ENCODE results near the gene FAIM2. TPM values are rescaled to one million over a fixed set of nuclear protein-coding genes. Genes with fewer than 3 reads are reported as not detected.
A peak's percentile ranks its signal among the peaks of the same experiment; 100 is the strongest.

The FAIM2 gene
- total and polyA plus RNA-seq, 9 donors: under 0.01 to 19.3 (median 2.4) TPM

DNA sequence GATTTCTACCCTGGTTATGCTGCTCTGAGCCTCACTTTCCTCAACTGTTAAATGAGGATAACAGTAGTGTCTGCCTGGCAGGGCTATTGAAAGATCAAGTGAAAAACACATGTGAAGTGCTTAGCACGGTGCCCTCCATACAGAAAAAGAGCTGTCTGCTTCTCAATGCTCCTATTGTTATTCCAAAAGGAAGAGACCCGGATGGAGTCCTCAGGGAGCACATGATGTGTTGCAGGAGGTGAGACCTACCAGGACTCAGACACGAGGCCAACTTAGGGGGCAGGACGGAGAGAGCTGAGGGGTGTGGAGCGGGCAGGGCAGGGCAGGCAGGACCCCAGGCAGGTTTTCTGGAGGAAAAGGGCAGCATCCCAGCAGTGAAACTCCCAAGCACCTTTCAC, 8.9 kb downstream of the FAIM2 start:
- 76 to 85% (median 82%) methylated on average over 5 of the region's 5 CpGs for WGBS, 3 donors
- intact Hi-C loops (cut with DNase I): no loop called here
- no peaks in the 10 kb centered on the region for H3K27me3 ChIP-seq
- TF ChIP-seq, protein P1, sequence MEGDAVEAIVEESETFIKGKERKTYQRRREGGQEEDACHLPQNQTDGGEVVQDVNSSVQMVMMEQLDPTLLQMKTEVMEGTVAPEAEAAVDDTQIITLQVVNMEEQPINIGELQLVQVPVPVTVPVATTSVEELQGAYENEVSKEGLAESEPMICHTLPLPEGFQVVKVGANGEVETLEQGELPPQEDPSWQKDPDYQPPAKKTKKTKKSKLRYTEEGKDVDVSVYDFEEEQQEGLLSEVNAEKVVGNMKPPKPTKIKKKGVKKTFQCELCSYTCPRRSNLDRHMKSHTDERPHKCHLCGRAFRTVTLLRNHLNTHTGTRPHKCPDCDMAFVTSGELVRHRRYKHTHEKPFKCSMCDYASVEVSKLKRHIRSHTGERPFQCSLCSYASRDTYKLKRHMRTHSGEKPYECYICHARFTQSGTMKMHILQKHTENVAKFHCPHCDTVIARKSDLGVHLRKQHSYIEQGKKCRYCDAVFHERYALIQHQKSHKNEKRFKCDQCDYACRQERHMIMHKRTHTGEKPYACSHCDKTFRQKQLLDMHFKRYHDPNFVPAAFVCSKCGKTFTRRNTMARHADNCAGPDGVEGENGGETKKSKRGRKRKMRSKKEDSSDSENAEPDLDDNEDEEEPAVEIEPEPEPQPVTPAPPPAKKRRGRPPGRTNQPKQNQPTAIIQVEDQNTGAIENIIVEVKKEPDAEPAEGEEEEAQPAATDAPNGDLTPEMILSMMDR (IDR thresholded peaks at IDR 0.05): no peak
- no peak for TF ChIP-seq EP300 (IDR thresholded peaks at IDR 0.05)
- no peak for TF ChIP-seq POLR2A (IDR thresholded peaks at IDR 0.05)
- DNase-seq: no peak
- H3K4me1 ChIP-seq (ENCODE audit: insufficient read depth): peaks cover 4% of the 10 kb centered on the region
- no peaks in the 10 kb centered on the region for H3K9me3 ChIP-seq
- H3K27ac ChIP-seq: no peak overlapping the region
- no peaks in the 10 kb centered on the region for H3K36me3 ChIP-seq
- H3K4me3 ChIP-seq: no peak overlapping the region

DNA sequence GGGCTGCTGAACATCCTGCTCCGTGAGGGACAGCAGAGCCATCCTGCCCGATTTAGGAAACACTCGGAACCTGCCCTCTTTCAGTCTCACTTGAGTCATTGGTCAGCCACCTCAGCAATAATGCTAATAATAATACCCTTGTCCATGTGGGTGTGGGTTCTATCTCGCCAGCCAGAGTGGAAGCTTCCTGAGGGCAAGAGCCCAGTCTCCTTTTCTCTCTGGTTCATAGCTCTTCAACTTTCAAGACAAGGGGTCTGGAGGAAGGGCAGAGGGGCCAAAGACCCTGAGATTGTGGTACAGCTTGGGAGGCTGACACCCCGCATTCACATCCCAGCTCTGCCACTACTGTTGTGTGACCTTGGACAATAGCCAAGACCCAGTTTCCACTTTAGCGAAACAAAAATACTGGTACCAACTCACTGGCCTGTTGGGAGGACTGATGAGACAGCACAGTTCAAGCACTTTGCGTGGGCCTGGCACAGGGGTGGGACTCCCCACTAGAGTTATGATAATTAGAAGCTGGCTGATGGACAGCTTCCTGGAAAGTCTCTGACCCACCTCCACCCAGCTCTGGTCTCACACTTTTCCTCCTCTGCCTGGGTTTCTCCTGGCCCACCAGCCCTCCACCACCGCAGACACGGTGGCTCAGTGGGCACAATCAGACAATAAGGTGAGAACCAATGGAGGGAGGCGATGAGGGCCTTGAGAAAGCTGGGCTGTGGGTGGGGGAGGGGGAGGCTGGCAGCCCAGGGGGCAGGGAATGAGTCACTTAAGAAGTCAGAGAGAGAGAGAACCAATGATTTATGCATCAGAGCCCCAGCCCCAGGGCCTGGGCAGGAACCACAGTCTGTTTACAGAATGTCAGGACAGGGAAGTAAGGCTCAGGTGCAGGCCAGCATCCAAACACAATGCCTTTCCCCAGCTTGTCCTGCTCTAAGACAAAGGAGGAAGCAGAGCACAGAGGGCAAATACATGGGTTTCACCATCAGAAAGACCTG, 9.6 kb downstream of the FAIM2 start:
- intact Hi-C loops (cut with DNase I): no loop called here
- Histone ChIP-seq H3K9me3 (no peaks in the 10 kb centered on the region), H3K27me3 (no peaks in the 10 kb centered on the region), H3K36me3 (no peaks in the 10 kb centered on the region), H3K27ac (no peak overlapping the region), H3K4me1 (ENCODE audit: insufficient read depth) (peaks cover 4% of the 10 kb centered on the region), H3K4me3 (no peak overlapping the region)
- peak in 1 of 5 donors; percentile 8 for DNase-seq
- WGBS, 3 donors: 90 to 94% (median 94%) methylated on average over 10 of the region's 10 CpGs
- TF ChIP-seq POLR2A (IDR thresholded peaks at IDR 0.05): no peak
- TF ChIP-seq, protein P1 (IDR thresholded peaks at IDR 0.05): no peak
- TF ChIP-seq EP300 (IDR thresholded peaks at IDR 0.05): no peak

DNA sequence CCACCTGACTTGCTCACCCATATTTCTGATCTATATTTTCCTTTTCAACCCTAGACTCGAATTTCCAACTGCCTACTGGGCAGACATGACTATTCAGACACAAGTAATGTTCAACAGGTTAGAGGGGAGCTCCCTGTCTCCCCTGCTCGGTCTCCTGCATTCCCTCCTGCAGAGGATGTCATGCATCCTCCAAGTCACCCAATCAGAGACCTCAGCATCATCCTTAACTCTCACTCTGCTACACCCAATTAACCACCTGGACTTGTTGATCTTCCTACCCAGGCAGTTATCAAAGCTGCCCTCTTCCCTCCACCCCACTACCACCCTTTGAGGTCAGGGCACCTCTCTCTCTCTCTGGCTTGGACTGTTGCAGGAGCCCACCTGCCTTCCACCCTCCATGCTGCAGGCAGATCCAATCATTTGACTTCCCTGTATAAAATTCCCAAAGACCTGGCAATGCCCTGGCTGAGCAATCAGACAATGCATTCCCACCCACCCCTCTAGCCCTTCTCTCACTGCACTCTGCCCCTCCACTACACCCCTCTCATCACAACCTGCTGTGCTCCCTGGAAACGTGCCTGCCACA, 10.9 kb downstream of the FAIM2 start:
- WGBS, 3 donors: 64 to 73% (median 64%) methylated on average over 3 of the region's 3 CpGs
- TF ChIP-seq, protein P1 (IDR thresholded peaks at IDR 0.05): no peak
- TF ChIP-seq EP300 (IDR thresholded peaks at IDR 0.05): no peak
- TF ChIP-seq POLR2A (IDR thresholded peaks at IDR 0.05): no peak
- Histone ChIP-seq H3K4me3 (no peak overlapping the region), H3K36me3 (no peaks in the 10 kb centered on the region), H3K27me3 (no peaks in the 10 kb centered on the region), H3K9me3 (no peaks in the 10 kb centered on the region), H3K4me1 (ENCODE audit: insufficient read depth) (peaks cover 4% of the 10 kb centered on the region), H3K27ac (no peak overlapping the region)
- intact Hi-C loops (cut with DNase I): no loop called here
- DNase-seq: no peak

DNA sequence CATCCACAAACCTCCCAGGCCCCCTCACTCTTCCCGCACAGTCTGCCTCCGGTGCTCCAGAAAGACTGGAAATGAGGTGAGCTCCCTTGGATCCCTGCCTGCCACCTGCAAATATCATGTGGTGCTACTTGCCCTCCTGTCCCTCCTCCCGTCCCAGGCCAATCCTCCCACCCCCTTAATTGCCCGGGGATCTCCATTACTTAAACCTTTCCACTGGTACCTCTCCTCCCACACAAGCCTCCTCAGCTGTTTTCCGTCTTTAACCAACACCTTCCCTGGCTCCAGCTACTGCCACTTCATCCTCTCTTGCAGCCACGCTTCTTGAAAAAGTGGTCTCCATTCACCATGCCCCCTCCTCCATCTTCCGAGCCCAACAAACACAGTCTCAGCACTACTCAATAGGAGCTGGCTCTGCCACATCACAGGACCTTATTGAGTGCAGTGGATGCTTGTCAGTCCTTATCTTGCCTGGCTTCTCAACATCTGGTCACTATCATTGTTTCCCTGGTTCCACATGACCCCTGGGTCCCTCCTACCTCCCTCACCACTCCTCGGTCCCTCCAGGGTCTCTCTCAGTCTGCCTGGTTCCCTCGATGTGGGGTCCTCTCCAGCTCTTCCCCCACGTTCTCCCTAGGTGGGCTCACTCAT, 11.5 kb downstream of the FAIM2 start:
- DNase-seq: no peak
- Histone ChIP-seq H3K9me3 (no peaks in the 10 kb centered on the region), H3K4me1 (ENCODE audit: insufficient read depth) (peaks cover 4% of the 10 kb centered on the region), H3K27me3 (no peaks in the 10 kb centered on the region), H3K27ac (no peak overlapping the region), H3K36me3 (no peaks in the 10 kb centered on the region), H3K4me3 (no peak overlapping the region)
- TF ChIP-seq EP300 (IDR thresholded peaks at IDR 0.05) (no peak), POLR2A (IDR thresholded peaks at IDR 0.05) (no peak)
- TF ChIP-seq, protein P1 (IDR thresholded peaks at IDR 0.05): no peak
- intact Hi-C loops (cut with DNase I): no loop called here
- 59 to 66% (median 63%) methylated on average over 10 of the region's 10 CpGs for WGBS, 3 donors
